Measurements from ENCODE around the gene RBL1. TPM values are rescaled to one million over a fixed set of nuclear protein-coding genes. Genes with fewer than 3 reads are reported as not detected.

RBL1 gene
- total and polyA plus RNA-seq, 10 of the 15 experiments (the other 5 are each of a cell fraction or from before 2014, with no cell fraction given): 4.5 to 51.1 (median 24.9) TPM

DNA sequence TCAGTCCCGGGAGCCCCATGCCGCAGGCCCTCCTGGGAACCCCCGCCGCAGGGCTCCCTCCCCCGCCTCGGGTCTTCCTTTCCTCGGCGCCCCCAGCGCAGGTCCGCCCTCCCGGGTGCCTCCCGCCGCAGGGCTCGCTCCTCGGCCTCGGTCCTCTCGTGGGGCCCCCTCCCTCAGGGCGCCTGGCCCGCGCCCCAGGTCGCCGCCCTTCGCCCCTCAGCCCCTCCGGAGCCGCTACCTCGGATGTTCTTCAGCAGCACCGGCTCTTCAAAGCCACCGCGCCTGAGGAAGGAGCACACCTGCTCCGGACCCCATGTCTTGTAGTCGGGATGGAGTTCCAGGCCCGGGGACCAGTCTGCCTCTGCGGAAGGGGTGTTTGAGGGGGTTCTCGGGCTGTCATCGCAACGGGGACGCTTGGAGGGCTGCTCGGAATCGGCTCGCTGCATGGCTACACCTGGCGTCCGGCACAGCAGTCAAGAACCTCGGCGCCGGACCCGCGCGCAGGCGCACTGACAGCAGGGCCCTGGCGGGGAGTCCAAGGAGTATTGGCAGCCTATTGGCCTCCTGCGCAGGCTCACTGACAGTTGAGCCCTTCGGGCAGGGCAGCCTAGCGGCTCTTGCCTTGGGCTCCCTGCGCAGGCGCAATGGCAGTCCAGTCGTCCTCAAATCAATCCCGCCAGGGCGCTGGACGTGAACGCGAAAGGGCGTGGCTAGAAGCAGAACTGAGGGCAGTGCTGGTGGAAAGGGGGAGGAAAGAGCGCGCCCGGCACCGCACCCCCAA, 144.4 kb downstream of the RBL1 start, which contains the start of gene SAMHD1:
SAMHD1 (minus strand) TSS at position 511 of the 781 bp plus-strand sequence; CDS start at position 446, 65 bp downstream.
- peak; percentile 80 for FAIRE-seq
- no peaks in the 10 kb centered on the region for H4K20me1 ChIP-seq (ENCODE audit: control insufficient read depth, insufficient read depth)
- peak within 1 kb of the TSS; percentile 70 for H3K9ac ChIP-seq (ENCODE audit: control insufficient read depth, insufficient read depth, low read length)
- no peaks in the 10 kb centered on the region for H3K27me3 ChIP-seq (replicated peaks in 1 of 2; ENCODE audit: control insufficient read depth in 2 of 2, insufficient read depth in 2 of 2, low read length in 1 of 2)
- H2AFZ ChIP-seq (ENCODE audit: control insufficient read depth, low read depth, low read length): peak within 1 kb of the TSS; percentile 89
- H3K79me2 ChIP-seq (ENCODE audit: control insufficient read depth, insufficient read depth, low read length): peaks cover 23% of the 10 kb centered on the region
- ChIA-PET SMC1A (ENCODE audit: uncharacterized antibody, unreplicated experiment) (no interaction called here), RAD21 (ENCODE audit: unreplicated experiment) (no interaction called here), CTCF (no interaction called here), POLR2A (no interaction called here)
- 0 out of 4 replicates have a peak, but pooled peaks cover 0 to 1% of the 10 kb centered on the region in 2 experiments for H3K36me3 ChIP-seq (ENCODE audit: control insufficient read depth in 2 of 2, insufficient read depth in 2 of 2, low read length in 1 of 2)
- intact Hi-C loops (cut with micrococcal nuclease; ENCODE audit: unreplicated experiment) (loop anchor here (2.0 to 5.0 kb wide), 2 partner anchors 93 to 141 kb away; no protein-coding TSS in a partner anchor), in situ Hi-C loops (cut with MboI) (no loop called here)
- BruUV-seq (replicated peaks): no TSS peak
- ATAC-seq: peak; percentile 96
- H3K4me1 ChIP-seq (ENCODE audit: control insufficient read depth, insufficient read depth, low read length): peaks cover 5% of the 10 kb centered on the region
- H3K4me3 ChIP-seq: peak within 1 kb of the TSS; percentile 96
- H3K4me2 ChIP-seq (ENCODE audit: control insufficient read depth, insufficient read depth): peak within 1 kb of the TSS; percentile 89
- DNase-seq (ENCODE audit: low read depth, low spot score): peak; percentile 96
- H3K9me3 ChIP-seq (replicated peaks; ENCODE audit: control insufficient read depth, insufficient read depth, low read length): no peaks in the 10 kb centered on the region
- under 1% methylated on average over 55 of the region's 66 CpGs for WGBS (ENCODE audit: insufficient coverage, insufficient replicate concordance, low lambda C conversion rate, missing lambda C conversion rate)
- peak within 1 kb of the TSS; percentile 78 for H3K27ac ChIP-seq (ENCODE audit: control insufficient read depth, insufficient read depth)
- TF ChIP-seq CBX3 (IDR thresholded peaks at IDR 0.05; ENCODE audit: borderline replicate concordance, low read depth) (no peak), HDGF (IDR thresholded peaks at IDR 0.05) (peak; percentile 73), BACH1 (IDR thresholded peaks at IDR 0.05; ENCODE audit: borderline replicate concordance) (0 out of 2 replicates have a peak, but pooled peaks have one; percentile 38), CREM (IDR thresholded peaks at IDR 0.05; ENCODE audit: low read depth) (no peak), RB1 (IDR thresholded peaks at IDR 0.05; ENCODE audit: borderline replicate concordance) (peak; percentile 21; the same call in 1 of the 2 replicates), BHLHE40 (IDR thresholded peaks at IDR 0.05; ENCODE audit: borderline replicate concordance in 1 of 2, low read depth in 2 of 2, low read length in 1 of 2) (peak in 1 of 2 experiments; percentile 13; a peak in 1 of 4 replicates), JUNB (IDR thresholded peaks at IDR 0.05) (no peak), TCF3 (IDR thresholded peaks at IDR 0.05; ENCODE audit: borderline replicate concordance, insufficient read depth, low read depth, low read length) (peak; percentile 77), IKZF1 (conservative IDR thresholded peaks at IDR 0.05) (peak; percentile 100), CHD2 (IDR thresholded peaks at IDR 0.05; ENCODE audit: borderline replicate concordance, low read depth, low read length) (no peak), SMAD5 (IDR thresholded peaks at IDR 0.05; ENCODE audit: low read depth) (no peak), ASH2L (IDR thresholded peaks at IDR 0.05; ENCODE audit: borderline replicate concordance, low read depth) (peak; percentile 60; the same call in 1 of the 2 replicates), POLR2A (IDR thresholded peaks at IDR 0.05; ENCODE audit: low read depth, low read length) (peak; percentile 75), DPF2 (IDR thresholded peaks at IDR 0.05) (peak; percentile 15; the same call in 1 of the 2 replicates), ZBTB40 (IDR thresholded peaks at IDR 0.05; ENCODE audit: borderline replicate concordance) (no peak), NFYB (IDR thresholded peaks at IDR 0.05; ENCODE audit: insufficient read depth, low read depth, low read length) (peak; percentile 34; the same call in 1 of the 2 replicates)
- TF ChIP-seq, protein P1, sequence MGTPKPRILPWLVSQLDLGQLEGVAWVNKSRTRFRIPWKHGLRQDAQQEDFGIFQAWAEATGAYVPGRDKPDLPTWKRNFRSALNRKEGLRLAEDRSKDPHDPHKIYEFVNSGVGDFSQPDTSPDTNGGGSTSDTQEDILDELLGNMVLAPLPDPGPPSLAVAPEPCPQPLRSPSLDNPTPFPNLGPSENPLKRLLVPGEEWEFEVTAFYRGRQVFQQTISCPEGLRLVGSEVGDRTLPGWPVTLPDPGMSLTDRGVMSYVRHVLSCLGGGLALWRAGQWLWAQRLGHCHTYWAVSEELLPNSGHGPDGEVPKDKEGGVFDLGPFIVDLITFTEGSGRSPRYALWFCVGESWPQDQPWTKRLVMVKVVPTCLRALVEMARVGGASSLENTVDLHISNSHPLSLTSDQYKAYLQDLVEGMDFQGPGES (IDR thresholded peaks at IDR 0.05): no peak
- TF ChIP-seq, protein P2, sequence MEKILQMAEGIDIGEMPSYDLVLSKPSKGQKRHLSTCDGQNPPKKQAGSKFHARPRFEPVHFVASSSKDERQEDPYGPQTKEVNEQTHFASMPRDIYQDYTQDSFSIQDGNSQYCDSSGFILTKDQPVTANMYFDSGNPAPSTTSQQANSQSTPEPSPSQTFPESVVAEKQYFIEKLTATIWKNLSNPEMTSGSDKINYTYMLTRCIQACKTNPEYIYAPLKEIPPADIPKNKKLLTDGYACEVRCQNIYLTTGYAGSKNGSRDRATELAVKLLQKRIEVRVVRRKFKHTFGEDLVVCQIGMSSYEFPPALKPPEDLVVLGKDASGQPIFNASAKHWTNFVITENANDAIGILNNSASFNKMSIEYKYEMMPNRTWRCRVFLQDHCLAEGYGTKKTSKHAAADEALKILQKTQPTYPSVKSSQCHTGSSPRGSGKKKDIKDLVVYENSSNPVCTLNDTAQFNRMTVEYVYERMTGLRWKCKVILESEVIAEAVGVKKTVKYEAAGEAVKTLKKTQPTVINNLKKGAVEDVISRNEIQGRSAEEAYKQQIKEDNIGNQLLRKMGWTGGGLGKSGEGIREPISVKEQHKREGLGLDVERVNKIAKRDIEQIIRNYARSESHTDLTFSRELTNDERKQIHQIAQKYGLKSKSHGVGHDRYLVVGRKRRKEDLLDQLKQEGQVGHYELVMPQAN (conservative IDR thresholded peaks at IDR 0.05): peak; percentile 80
